GM12891 (cell line): ENCODE results near the gene TGIF1.

ENCODE experiments used
- POLR2A ChIP-seq: IDR thresholded peaks from 2 replicates; pipeline ENCODE4 v1.6.1; 2011; ENCODE audit warnings: low read depth, low read length, control low read depth
- SPI1 ChIP-seq: IDR thresholded peaks from 2 replicates; pipeline ENCODE4 v1.6.1; 2011; ENCODE audit warnings: low read depth, low read length, control low read depth

DNA sequence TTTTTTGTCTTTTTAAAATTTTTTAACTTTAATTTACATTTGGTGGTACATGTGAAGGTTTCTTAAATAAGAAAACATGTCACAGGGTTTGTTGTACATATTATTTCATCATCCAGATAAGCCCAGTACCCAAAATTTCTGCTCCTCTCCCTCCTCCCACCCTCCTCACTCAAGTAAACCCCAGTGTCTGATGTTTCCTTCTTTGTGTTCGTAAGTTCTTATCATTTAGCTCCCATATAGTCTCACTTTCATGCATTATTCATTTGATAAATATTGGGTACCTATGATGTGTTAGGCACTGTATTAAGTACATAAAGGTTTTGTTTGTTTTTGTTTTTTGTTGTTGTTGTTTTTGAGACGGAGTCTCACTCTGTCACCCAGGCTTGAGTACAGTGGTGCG lies 5.7 kb upstream of the TGIF1 start:
- TF ChIP-seq POLR2A (no peak), SPI1 (no peak)
